Measurements from ENCODE around the gene GLIS2.

DNA sequence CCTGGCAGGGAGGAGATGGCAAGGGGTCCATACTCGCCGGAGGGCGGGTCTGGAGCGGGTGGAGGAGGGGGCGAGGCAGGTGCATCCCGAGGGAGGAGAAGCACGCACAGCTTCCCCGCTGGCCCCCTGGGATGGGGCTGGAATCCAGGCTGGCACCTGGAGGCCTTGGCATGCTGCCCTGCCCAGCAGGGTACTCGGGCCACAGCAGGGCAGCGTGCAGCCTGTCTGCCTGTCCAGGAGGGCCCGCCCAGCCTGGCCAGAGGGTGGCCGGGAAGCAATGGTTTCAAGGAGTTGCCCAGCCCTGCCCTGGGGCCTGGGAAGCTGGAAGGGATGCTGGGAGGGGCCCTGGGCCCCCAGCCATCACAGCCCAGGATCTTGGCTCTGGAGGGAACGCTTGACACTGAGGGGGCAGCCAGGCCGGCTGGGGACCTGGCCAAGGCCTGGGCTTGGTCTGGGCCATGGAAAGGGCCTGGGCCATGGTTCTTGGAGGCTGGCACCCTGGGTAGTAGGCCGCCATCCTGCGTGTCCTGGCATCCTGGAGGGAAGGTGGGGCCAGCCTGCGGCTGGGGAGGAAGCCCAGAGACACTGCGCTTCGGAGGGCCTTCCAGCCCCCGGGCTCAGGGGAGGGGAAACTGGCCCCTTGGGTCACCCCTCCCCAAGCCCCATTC is 1.1 kb downstream of the GLIS2 start:
- TF ChIP-seq, protein P1, sequence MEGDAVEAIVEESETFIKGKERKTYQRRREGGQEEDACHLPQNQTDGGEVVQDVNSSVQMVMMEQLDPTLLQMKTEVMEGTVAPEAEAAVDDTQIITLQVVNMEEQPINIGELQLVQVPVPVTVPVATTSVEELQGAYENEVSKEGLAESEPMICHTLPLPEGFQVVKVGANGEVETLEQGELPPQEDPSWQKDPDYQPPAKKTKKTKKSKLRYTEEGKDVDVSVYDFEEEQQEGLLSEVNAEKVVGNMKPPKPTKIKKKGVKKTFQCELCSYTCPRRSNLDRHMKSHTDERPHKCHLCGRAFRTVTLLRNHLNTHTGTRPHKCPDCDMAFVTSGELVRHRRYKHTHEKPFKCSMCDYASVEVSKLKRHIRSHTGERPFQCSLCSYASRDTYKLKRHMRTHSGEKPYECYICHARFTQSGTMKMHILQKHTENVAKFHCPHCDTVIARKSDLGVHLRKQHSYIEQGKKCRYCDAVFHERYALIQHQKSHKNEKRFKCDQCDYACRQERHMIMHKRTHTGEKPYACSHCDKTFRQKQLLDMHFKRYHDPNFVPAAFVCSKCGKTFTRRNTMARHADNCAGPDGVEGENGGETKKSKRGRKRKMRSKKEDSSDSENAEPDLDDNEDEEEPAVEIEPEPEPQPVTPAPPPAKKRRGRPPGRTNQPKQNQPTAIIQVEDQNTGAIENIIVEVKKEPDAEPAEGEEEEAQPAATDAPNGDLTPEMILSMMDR (conservative IDR thresholded peaks at IDR 0.05), result no peak
- TF ChIP-seq EZH2 (IDR thresholded peaks at IDR 0.05; ENCODE audit: low read depth), result no peak

Measured in PC-9 (cell line).